ENCODE measurements around the gene CADPS2. TPM values are rescaled to one million over a fixed set of nuclear protein-coding genes. Genes with fewer than 3 reads are reported as not detected.

The CADPS2 gene
- total RNA-seq, 1 experiment from 2014 or later: 16.6 TPM

DNA sequence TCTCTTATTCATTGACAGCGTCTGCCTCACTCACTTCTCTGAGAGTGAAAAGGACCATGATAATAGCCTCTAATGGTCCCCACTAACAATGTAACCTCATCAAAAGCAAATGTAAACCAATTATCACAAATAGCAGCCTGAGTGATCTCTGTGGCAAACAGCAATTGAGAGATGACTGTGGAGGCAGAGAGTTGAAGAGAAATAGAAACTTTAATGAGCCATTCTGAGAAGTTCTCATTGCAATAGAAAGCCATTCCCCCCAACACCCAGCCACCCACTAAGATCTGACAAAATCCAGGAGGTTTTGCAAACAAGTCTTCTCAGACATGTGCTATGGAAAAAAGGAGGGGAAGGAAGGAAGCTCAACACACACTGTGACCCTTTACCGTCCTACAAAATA is 139.3 kb downstream of the CADPS2 start:
- no peaks in the 10 kb centered on the region for H3K27me3 ChIP-seq (replicated peaks)
- no peak overlapping the region for H3K4me3 ChIP-seq
- no peaks in the 10 kb centered on the region for H3K36me3 ChIP-seq
- no peak for DNase-seq (ENCODE audit: low read depth in 1 of 2, low spot score in 2 of 2)
- H3K9me3 ChIP-seq (replicated peaks): no peaks in the 10 kb centered on the region
- no peaks in the 10 kb centered on the region for H3K4me1 ChIP-seq (replicated peaks)
- no peak overlapping the region for H3K27ac ChIP-seq

DNA sequence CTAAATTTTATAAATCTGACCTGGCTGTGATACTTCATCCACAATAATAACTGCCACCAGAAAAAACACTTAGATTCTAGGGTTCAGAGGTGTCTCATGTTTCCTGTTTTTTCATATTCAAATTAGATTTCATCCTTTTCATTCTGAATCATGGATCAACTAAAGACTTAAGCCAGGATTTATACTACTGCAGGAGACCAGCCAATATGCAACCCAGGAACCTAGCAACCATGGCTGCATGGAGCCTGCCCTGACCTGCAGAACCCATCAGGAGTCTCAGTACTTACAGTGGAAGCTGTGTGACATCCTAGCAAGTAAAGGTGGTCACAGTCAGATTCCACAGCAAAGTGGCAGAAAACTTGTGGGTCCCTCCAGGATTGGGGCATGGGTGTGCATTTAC is 143.0 kb downstream of the CADPS2 start:
- Histone ChIP-seq H3K9me3 (replicated peaks) (no peaks in the 10 kb centered on the region), H3K27me3 (replicated peaks) (peaks cover 3% of the 10 kb centered on the region; the same call in 1 of the 2 replicates), H3K4me1 (replicated peaks) (no peaks in the 10 kb centered on the region), H3K4me3 (no peak overlapping the region), H3K27ac (no peak overlapping the region), H3K36me3 (no peaks in the 10 kb centered on the region)
- no peak for DNase-seq (ENCODE audit: low read depth in 1 of 2, low spot score in 2 of 2)

DNA sequence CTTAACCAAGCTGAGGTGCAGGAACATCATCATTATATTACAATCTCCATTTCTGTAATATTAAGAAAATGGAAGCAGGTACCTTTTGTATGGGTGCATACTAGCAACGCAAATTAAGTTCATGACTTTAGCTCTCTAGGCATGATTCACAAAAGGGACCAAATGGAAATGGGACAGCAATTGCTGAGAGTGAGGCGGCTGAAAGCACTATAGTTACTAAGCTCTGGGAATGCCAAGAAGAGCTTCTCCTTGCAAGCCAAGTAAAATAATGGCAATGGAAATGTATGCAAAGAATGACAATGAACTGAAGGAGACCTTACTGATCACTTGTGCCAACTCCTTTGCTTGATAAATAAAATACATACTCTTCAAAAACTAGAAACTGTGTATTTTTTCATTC is 147.3 kb downstream of the CADPS2 start:
- Histone ChIP-seq H3K27me3 (replicated peaks) (peaks cover 3% of the 10 kb centered on the region; the same call in 1 of the 2 replicates), H3K4me3 (no peak overlapping the region), H3K4me1 (replicated peaks) (no peaks in the 10 kb centered on the region), H3K27ac (no peak overlapping the region), H3K36me3 (no peaks in the 10 kb centered on the region), H3K9me3 (replicated peaks) (no peaks in the 10 kb centered on the region)
- no peak for DNase-seq (ENCODE audit: low read depth in 1 of 2, low spot score in 2 of 2)

DNA sequence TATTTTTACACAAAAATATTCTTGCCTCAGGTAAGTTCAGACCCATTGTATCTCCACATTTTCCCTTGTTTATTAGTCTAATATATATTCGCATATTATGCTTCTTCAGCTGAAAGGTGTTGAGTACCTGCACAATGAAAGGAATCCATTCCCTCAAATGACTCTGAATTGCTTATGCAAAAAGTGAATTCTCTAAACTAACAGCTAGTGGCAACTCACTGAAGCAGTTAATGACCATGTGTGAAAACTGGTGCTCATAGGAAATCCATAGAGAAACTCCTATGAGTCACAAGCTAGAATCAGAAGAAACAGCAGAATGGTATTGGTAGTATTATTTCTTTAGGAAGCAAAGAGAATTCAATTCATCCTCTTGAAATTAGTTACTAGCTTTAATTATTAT is 150.1 kb downstream of the CADPS2 start:
- Histone ChIP-seq H3K4me3 (no peak overlapping the region), H3K36me3 (no peaks in the 10 kb centered on the region), H3K27ac (no peak overlapping the region), H3K4me1 (replicated peaks) (no peaks in the 10 kb centered on the region), H3K9me3 (replicated peaks) (no peaks in the 10 kb centered on the region), H3K27me3 (replicated peaks) (peaks cover 3% of the 10 kb centered on the region; the same call in 1 of the 2 replicates)
- no peak for DNase-seq (ENCODE audit: low read depth in 1 of 2, low spot score in 2 of 2)

DNA sequence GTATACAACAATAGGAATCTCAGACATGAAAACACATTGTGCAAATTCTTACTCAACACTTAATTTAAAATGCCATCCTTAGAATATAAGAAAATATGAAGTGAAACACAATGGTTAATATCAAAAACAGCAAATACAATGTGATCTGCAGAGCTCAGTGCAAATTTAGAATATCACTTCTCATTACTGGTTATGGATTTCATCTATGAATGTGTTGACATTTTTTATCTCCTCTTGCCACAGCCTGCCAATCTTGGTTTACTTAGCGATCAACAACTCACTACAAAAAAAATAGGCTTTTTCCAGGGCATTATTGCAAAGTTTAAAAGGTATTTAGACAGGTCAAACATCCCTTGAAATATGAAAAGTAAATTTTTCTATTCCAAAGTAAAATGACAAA is 158.5 kb downstream of the CADPS2 start:
- Histone ChIP-seq H3K27ac (no peak overlapping the region), H3K4me1 (replicated peaks) (no peaks in the 10 kb centered on the region), H3K9me3 (replicated peaks) (no peaks in the 10 kb centered on the region), H3K4me3 (no peak overlapping the region), H3K27me3 (replicated peaks) (no peaks in the 10 kb centered on the region), H3K36me3 (no peaks in the 10 kb centered on the region)
- no peak for DNase-seq (ENCODE audit: low read depth in 1 of 2, low spot score in 2 of 2)

DNA sequence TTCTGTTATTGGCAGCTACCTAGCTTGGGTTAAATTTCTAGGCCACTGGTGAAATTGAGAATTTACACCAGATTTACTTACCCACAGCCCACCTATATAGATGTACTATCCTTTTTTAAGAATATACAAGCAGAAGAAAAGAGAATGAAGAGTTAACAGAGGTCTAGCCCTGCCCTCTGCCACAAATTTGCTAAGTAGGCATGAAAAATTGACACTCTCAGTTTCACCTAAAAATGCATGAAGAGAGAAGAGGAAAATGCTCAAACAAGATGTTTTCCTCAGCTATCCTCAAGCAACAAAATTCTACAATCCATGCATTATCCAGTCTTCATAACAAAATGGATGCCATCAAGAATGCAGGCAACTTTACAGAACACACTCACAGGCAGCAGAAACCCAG is 158.9 kb downstream of the CADPS2 start:
- H3K4me3 ChIP-seq: no peak overlapping the region
- no peaks in the 10 kb centered on the region for H3K9me3 ChIP-seq (replicated peaks)
- H3K27ac ChIP-seq: no peak overlapping the region
- no peak for DNase-seq (ENCODE audit: low read depth in 1 of 2, low spot score in 2 of 2)
- no peaks in the 10 kb centered on the region for H3K4me1 ChIP-seq (replicated peaks)
- no peaks in the 10 kb centered on the region for H3K36me3 ChIP-seq
- no peaks in the 10 kb centered on the region for H3K27me3 ChIP-seq (replicated peaks)

DNA sequence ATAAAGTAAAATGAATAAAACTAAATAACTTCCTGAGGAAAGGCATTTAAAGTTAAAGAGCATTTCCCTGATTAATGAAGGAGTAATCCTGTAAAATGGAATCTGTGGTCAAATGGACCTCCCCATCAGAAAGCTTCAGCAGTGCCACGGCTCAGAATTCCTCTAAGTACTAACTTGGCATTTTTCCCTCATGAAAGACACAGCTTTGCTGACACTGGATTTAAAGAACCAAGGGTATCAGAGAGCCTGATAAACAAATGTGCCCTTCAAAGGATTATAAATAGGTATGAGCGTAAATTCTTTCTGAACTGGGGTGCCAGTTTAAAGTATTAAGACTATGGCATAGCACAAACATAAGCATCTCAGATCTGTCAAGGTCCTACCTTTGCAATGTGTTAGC is 159.4 kb downstream of the CADPS2 start:
- Histone ChIP-seq H3K27me3 (replicated peaks) (no peaks in the 10 kb centered on the region), H3K4me1 (replicated peaks) (no peaks in the 10 kb centered on the region), H3K4me3 (no peak overlapping the region), H3K36me3 (no peaks in the 10 kb centered on the region), H3K9me3 (replicated peaks) (no peaks in the 10 kb centered on the region), H3K27ac (no peak overlapping the region)
- no peak for DNase-seq (ENCODE audit: low read depth in 1 of 2, low spot score in 2 of 2)

DNA sequence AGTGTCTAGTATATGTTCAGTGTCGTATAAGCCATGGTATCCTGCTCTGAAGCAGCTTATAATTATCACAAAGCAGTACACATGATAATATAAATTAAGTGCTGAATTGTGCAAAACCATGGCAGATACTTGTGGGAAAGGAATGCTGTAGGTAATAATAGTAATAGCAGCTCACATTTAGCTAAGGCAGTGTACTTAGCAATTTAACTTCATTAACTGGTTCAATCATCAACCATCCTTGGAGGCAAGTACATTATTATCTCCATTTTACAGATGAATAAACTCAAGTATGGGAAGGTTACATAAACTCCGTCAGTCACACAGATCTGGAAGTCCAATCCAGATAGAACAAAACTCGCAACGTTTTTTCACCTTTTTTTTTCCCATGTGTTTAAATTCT is 161.9 kb downstream of the CADPS2 start:
- Histone ChIP-seq H3K9me3 (replicated peaks) (no peaks in the 10 kb centered on the region), H3K36me3 (no peaks in the 10 kb centered on the region), H3K4me3 (no peak overlapping the region), H3K4me1 (replicated peaks) (no peaks in the 10 kb centered on the region), H3K27me3 (replicated peaks) (no peaks in the 10 kb centered on the region), H3K27ac (no peak overlapping the region)
- no peak for DNase-seq (ENCODE audit: low read depth in 1 of 2, low spot score in 2 of 2)

DNA sequence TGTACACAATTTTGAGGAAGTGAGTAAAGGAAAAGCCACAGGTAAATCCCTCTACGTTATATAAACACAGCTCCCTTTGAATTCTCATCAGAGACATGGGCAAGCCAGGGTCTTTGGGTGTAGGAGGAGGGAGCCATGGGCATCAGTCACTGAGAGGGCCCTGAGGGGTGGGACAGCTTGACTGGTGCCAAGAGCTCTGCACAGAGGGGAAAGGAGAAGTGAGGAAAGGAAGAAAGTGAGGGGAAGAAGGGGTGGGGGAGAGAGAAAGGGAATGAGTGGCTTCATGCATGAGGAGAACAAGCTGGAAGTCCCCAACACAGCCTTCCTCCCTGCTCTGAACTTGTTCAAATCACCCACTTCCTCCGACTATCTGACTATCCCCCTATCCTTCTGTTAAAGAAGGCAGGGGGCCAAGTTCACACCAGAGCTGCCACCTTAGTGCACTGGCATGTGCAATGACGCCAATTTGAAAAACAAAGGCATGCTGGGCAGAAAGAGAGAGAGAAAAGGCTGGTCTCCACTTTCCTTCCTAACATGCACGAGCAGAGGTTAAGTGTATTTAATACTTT is 167.2 kb downstream of the CADPS2 start:
- H3K27ac ChIP-seq: no peak overlapping the region
- no peaks in the 10 kb centered on the region for H3K27me3 ChIP-seq (replicated peaks)
- DNase-seq (ENCODE audit: low read depth in 1 of 2, low spot score in 2 of 2): no peak
- H3K9me3 ChIP-seq (replicated peaks): no peaks in the 10 kb centered on the region
- no peaks in the 10 kb centered on the region for H3K4me1 ChIP-seq (replicated peaks)
- H3K36me3 ChIP-seq: no peaks in the 10 kb centered on the region
- no peak overlapping the region for H3K4me3 ChIP-seq

DNA sequence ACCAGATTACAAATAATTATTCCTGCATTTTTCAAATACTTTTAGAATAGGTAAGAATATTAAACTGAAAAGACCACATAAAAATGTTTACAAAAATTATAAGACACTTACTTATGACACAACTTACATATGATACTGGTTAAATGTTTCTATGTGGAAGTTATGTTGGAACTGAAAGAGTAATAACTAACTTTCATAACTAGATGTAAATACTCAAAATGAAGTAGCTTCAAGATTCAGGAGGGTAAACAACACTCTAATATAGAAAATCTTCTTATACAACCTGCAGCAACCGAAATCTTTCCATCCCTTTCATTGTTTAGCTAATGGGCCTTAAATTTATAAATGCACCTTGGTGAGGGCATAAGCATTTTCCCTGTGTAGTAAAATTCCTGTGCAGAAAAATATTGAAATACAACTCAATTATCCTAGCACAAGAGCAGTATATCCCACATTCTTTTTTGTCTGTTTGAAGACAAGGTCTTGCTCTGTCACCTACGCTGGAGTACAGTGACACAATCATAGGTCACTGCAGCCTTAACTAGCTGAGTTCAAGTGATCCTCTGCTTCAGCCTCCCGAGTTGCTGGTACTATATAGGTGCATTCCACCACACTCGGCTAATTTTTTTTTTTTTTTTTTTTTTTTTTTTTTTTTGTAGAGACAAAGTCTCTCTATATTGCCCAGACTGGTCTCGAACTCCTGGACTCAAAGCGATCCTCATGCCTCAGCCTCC is 168.7 kb downstream of the CADPS2 start:
- Histone ChIP-seq H3K9me3 (replicated peaks) (no peaks in the 10 kb centered on the region), H3K27ac (no peak overlapping the region), H3K36me3 (no peaks in the 10 kb centered on the region), H3K4me3 (no peak overlapping the region), H3K4me1 (replicated peaks) (no peaks in the 10 kb centered on the region), H3K27me3 (replicated peaks) (no peaks in the 10 kb centered on the region; the same call in 1 of the 2 replicates)
- DNase-seq (ENCODE audit: low read depth in 1 of 2, low spot score in 2 of 2): no peak

DNA sequence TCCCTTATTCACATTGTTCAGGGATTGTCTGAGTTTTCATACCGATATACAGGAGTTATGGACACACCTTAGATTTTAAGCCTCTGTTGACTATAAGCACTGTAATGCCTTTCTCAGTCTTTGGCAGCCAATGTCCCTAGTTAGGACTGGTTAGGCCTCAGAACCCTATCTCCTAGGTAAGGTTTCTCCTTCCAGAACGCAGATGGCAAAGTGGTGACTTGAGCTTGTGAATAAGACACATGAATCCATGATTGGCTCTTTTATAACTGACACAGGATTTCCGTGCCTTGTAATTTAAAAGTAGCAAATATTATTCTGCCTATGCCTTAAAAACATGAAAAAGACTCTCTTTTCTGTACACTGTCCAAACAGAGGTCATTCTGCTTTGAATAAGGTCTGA is 171.1 kb downstream of the CADPS2 start:
- Histone ChIP-seq H3K27ac (no peak overlapping the region), H3K4me3 (no peak overlapping the region), H3K27me3 (replicated peaks) (no peaks in the 10 kb centered on the region; the same call in 1 of the 2 replicates), H3K36me3 (no peaks in the 10 kb centered on the region), H3K4me1 (replicated peaks) (no peaks in the 10 kb centered on the region), H3K9me3 (replicated peaks) (no peaks in the 10 kb centered on the region)
- DNase-seq (ENCODE audit: low read depth in 1 of 2, low spot score in 2 of 2): no peak

DNA sequence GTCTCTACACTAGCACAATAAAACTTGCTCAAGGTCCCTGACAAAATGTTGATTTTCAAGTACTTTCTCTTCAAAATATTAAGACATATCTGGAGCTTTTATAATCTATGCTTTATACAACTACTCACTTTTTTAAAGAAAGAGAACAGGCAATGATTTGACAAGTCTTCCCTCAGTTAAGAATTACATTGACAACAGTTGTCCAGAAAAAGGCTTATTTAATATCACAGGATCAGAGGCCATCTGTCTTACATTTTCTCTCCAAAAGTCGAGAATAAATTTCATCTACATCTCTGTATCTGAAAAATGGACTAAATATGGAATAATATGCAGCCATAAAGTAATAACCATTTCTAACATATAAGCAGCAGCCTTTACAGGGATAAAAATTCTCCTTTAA is 175.3 kb downstream of the CADPS2 start:
- no peak overlapping the region for H3K4me3 ChIP-seq
- no peaks in the 10 kb centered on the region; the same call in 1 of the 2 replicates for H3K27me3 ChIP-seq (replicated peaks)
- H3K36me3 ChIP-seq: no peaks in the 10 kb centered on the region
- no peak overlapping the region for H3K27ac ChIP-seq
- no peaks in the 10 kb centered on the region for H3K4me1 ChIP-seq (replicated peaks)
- DNase-seq (ENCODE audit: low read depth in 1 of 2, low spot score in 2 of 2): no peak
- no peaks in the 10 kb centered on the region for H3K9me3 ChIP-seq (replicated peaks)

DNA sequence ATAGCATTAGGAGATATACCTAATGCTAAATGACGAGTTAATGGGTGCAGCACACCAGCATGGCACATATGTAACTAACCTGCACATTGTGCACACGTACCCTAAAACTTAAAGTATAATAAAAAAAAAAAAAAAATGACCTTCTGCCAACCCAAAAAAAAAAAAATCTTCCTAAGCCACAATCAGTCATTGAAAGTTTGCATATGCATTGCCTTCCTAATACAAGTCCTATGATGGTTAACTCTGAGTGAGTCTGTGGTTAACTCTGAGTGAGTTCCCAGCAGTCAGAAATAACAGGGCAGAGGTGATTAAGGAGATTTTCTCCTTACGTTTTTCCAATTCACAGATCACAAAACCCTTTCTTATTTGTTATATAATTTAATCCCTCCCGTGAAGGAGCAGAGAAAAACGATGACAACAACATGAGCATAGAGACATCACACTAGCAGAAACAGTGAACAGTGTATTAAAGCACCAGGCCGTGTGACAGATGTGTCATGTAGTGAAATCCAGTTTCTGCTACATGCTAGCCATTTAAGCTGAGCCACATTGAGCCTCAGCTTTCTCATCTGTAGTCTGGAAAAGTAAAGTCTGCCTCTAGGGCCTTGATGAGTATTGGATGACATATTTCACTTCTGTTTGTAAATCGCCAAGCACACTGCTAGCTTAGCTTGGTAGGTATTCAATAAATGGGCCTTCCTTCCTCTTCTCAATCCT is 176.2 kb downstream of the CADPS2 start:
- Histone ChIP-seq H3K4me1 (replicated peaks) (no peaks in the 10 kb centered on the region), H3K4me3 (no peak overlapping the region), H3K27me3 (replicated peaks) (no peaks in the 10 kb centered on the region; the same call in 1 of the 2 replicates), H3K9me3 (replicated peaks) (no peaks in the 10 kb centered on the region), H3K36me3 (no peaks in the 10 kb centered on the region), H3K27ac (no peak overlapping the region)
- DNase-seq (ENCODE audit: low read depth in 1 of 2, low spot score in 2 of 2): no peak

DNA sequence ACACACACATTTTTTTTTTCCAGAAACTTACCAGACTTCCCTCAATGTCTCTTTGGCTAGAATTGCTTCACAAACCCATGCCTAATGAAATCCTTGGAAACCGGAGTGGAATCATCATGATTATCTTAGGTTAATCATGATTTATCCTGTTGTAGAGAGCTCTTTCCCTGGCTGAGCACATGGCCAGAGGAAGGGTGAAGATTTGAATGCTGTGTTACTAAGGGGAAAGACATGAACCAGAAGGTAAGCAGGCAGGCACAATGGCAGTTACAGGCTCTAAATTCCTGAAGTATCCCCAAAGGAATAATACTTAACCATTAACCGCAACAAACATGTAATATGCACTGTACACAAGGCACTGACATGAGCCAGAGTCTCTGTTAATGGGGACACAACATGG is 179.4 kb downstream of the CADPS2 start:
- H3K4me1 ChIP-seq (replicated peaks): no peaks in the 10 kb centered on the region
- H3K9me3 ChIP-seq (replicated peaks): no peaks in the 10 kb centered on the region
- H3K27me3 ChIP-seq (replicated peaks): no peaks in the 10 kb centered on the region
- H3K36me3 ChIP-seq: no peaks in the 10 kb centered on the region
- no peak overlapping the region for H3K27ac ChIP-seq
- DNase-seq (ENCODE audit: low read depth in 1 of 2, low spot score in 2 of 2): no peak
- no peak overlapping the region for H3K4me3 ChIP-seq

All from SJSA1 (cell line).